ENCODE results near the gene PLAC8L1.
A peak's percentile ranks its signal among the peaks of the same experiment; 100 is the strongest.

Gene PLAC8L1

GRCh38 chr5:146078566-146078965, 26.8 kb downstream of the PLAC8L1 start:
- no peak for DNase-seq

- no peak for DNase-seq
These were observed 28.9 kb downstream of the PLAC8L1 start for GRCh38 chr5:146076455-146076854.

GRCh38 chr5:146076028-146076427, 29.3 kb downstream of the PLAC8L1 start:
- no peak for DNase-seq

GRCh38 chr5:146073239-146073900, 32.0 kb downstream of the PLAC8L1 start:
- no peak for DNase-seq

- DNase-seq, result no peak
These were observed 32.8 kb downstream of the PLAC8L1 start for GRCh38 chr5:146072595-146072994.

GRCh38 chr5:146071171-146071570, 34.2 kb downstream of the PLAC8L1 start:
- DNase-seq, result no peak

- DNase-seq, result no peak
These were observed 34.6 kb downstream of the PLAC8L1 start for GRCh38 chr5:146070746-146071145.

- DNase-seq, result no peak
These were observed 35.6 kb downstream of the PLAC8L1 start for GRCh38 chr5:146069780-146070099.

GRCh38 chr5:146068977-146069779, 36.2 kb downstream of the PLAC8L1 start:
- DNase-seq, result no peak

- no peak for DNase-seq
These were observed 37.2 kb downstream of the PLAC8L1 start for GRCh38 chr5:146068206-146068605.

GRCh38 chr5:146066968-146067367, 38.4 kb downstream of the PLAC8L1 start:
- no peak for DNase-seq

GRCh38 chr5:146060221-146060585, 45.2 kb downstream of the PLAC8L1 start:
- no peak for DNase-seq

- no peak for DNase-seq
These were observed 45.7 kb downstream of the PLAC8L1 start for GRCh38 chr5:146059460-146060220.

GRCh38 chr5:146055432-146055831, 49.9 kb downstream of the PLAC8L1 start:
- DNase-seq, result no peak

GRCh38 chr5:146052780-146053179, 52.6 kb downstream of the PLAC8L1 start:
- DNase-seq, result no peak

GRCh38 chr5:146051678-146052077, 53.7 kb downstream of the PLAC8L1 start:
- DNase-seq, result no peak

GRCh38 chr5:146050086-146050485, 55.3 kb downstream of the PLAC8L1 start:
- DNase-seq, result no peak

- no peak for DNase-seq
These were observed 55.7 kb downstream of the PLAC8L1 start for GRCh38 chr5:146049704-146050026.

- DNase-seq, result peak; percentile 24
These were observed 56.2 kb downstream of the PLAC8L1 start for GRCh38 chr5:146048994-146049703.

- no peak for DNase-seq
These were observed 58.0 kb downstream of the PLAC8L1 start for GRCh38 chr5:146047396-146047795.

GRCh38 chr5:146043722-146044121, 61.7 kb downstream of the PLAC8L1 start:
- DNase-seq, result no peak

- DNase-seq, result peak; percentile 14
These were observed 62.6 kb downstream of the PLAC8L1 start for GRCh38 chr5:146042628-146043279.
